ENCODE measurements around the gene DHX9.

DNA sequence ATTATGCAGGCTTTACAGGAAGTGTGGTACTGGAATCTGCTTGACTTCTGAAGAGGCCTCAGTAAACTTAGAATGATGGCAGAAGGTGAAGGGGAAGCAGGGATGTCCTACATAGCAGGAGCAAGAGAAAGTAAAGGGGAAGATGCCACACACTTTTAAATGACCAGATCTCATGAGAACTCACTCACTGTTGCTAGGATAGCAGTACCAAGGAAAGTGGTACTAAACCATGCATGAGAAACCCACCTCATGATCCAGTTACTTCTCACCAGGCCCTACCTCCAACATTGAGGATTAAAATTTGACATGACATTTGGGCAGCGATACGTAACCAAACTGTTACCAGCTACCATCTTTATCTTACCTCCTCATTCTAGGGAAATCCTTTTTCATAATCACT, 9.6 kb downstream of the DHX9 start:
- TF ChIP-seq, protein P1, sequence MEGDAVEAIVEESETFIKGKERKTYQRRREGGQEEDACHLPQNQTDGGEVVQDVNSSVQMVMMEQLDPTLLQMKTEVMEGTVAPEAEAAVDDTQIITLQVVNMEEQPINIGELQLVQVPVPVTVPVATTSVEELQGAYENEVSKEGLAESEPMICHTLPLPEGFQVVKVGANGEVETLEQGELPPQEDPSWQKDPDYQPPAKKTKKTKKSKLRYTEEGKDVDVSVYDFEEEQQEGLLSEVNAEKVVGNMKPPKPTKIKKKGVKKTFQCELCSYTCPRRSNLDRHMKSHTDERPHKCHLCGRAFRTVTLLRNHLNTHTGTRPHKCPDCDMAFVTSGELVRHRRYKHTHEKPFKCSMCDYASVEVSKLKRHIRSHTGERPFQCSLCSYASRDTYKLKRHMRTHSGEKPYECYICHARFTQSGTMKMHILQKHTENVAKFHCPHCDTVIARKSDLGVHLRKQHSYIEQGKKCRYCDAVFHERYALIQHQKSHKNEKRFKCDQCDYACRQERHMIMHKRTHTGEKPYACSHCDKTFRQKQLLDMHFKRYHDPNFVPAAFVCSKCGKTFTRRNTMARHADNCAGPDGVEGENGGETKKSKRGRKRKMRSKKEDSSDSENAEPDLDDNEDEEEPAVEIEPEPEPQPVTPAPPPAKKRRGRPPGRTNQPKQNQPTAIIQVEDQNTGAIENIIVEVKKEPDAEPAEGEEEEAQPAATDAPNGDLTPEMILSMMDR (IDR thresholded peaks at IDR 0.05): no peak
- no peak for TF ChIP-seq POLR2A (IDR thresholded peaks at IDR 0.05)

Data from body of pancreas (tissue), 4 donors.